Lung (tissue), 12 donors: ENCODE results near the gene STAT5A. TPM values are rescaled to one million over a fixed set of nuclear protein-coding genes. Genes with fewer than 3 reads are reported as not detected.
"Not testable (repeated sequence)": the region's sequence is repeated elsewhere in the genome, so short reads cannot be mapped to it uniquely, and the experiment has no call there.

ENCODE experiments used
- ATAC-seq: fragments of 200-7000 bp; cut with Tn5 transposase; one replicate; pipeline ENCODE4 v1.9.1; 2020; ENCODE audit warnings: moderate number of reproducible peaks; ENCODE audit not compliant: insufficient read depth, low FRiP score
- DNase-seq, 3 donors: peaks; one replicate each; pipeline ENCODE4 v3.0.0-alpha.2; 2013 to 2017
- H3K27ac ChIP-seq, 2 donors: one replicate each; pipeline ENCODE4 v1.5.1; 2013; ENCODE audit warnings: mild to moderate bottlenecking in 2 of 2, moderate library complexity in 2 of 2, control low read depth in 1 of 2, inconsistent platforms in 1 of 2, low read depth in 1 of 2, low read length in 1 of 2
- H3K27me3 ChIP-seq, 3 donors: one replicate each; pipeline ENCODE4 v1.5.1; 2013; ENCODE audit warnings: low read length in 2 of 3; ENCODE audit not compliant: control insufficient read depth in 3 of 3, insufficient read depth in 3 of 3
- H3K36me3 ChIP-seq, 4 donors: one replicate each; pipeline ENCODE4 v1.5.1; 2013; ENCODE audit warnings: low read length in 4 of 4, mild to moderate bottlenecking in 1 of 4, moderate library complexity in 1 of 4; ENCODE audit not compliant: control insufficient read depth in 4 of 4, insufficient read depth in 4 of 4
- H3K4me1 ChIP-seq, 5 donors: one replicate each; pipeline ENCODE4 v1.5.1; 2013; ENCODE audit warnings: low read length in 5 of 5, mild to moderate bottlenecking in 2 of 5, moderate library complexity in 1 of 5; ENCODE audit not compliant: control insufficient read depth in 5 of 5, insufficient read depth in 5 of 5
- H3K4me3 ChIP-seq: one replicate; pipeline ENCODE4 v1.5.1; 2013; ENCODE audit warnings: mild to moderate bottlenecking, control low read depth, moderate library complexity
- H3K9ac ChIP-seq, 2 donors: one replicate each; pipeline ENCODE4 v1.5.1; 2013; ENCODE audit warnings: low read length in 2 of 2, control low read depth in 1 of 2; ENCODE audit not compliant: insufficient read depth in 1 of 2
- H3K9me3 ChIP-seq, 4 donors: one replicate each; pipeline ENCODE4 v1.5.1; 2013; ENCODE audit warnings: low read length in 3 of 4, mild to moderate bottlenecking in 1 of 4, moderate library complexity in 1 of 4; ENCODE audit not compliant: control insufficient read depth in 4 of 4, insufficient read depth in 3 of 4
- WGBS, 2 donors: extraction: QIAGEN DNeasy Blood & Tissue Kit; methylation state at CpG; one replicate each; pipeline ENCODE4 v1.1.7; 2013; 5-methylcytosine and 5-hydroxymethylcytosine counted together
- polyA plus RNA-seq, 2 donors: library from polyadenylated mRNA; stranded (reverse); fragments of 200-250 nt; gene quantifications; one replicate each; pipeline ENCODE4 v1.2.1, GENCODE V29; 2013
- total RNA-seq, 2 donors: library from RNA; depleted of rRNA in 1 of 2; stranded (reverse); fragments of >200 nt in 1 of 2; gene quantifications; one replicate each; pipeline ENCODE4 v1.2.1, GENCODE V29; 2014 to 2021
- TF ChIP-seq, protein P1 (sequence below): IDR thresholded peaks from 2 replicates; pipeline ENCODE4 v1.5.1; 2012; ENCODE audit warnings: mild to moderate bottlenecking; ENCODE audit errors: control extremely low read depth, extremely low read depth
- donor health status: control.
- donor health status: control.
- donor health status: Bipolar disorder and iron deficiency.
- donor health status: healthy.
- donor health status: DM: yes; HTN: yes; CAD: no.

STAT5A gene
- total and polyA plus RNA-seq, 4 donors, result 16.4 to 52.0 (median 31.8) TPM

GRCh38 chr17:42253578-42253977 is 34.7 kb upstream of the STAT5A start:
- WGBS, 2 donors, result 96 to 97% methylated on average over 5 of the region's 5 CpGs
- ATAC-seq, result no peak
- peaks cover 0 to 20% (median 6%) of the 10 kb centered on the region in 5 donors for H3K4me1 ChIP-seq

GRCh38 chr17:42255445-42255844 is 32.9 kb upstream of the STAT5A start:
- TF ChIP-seq, protein P1, sequence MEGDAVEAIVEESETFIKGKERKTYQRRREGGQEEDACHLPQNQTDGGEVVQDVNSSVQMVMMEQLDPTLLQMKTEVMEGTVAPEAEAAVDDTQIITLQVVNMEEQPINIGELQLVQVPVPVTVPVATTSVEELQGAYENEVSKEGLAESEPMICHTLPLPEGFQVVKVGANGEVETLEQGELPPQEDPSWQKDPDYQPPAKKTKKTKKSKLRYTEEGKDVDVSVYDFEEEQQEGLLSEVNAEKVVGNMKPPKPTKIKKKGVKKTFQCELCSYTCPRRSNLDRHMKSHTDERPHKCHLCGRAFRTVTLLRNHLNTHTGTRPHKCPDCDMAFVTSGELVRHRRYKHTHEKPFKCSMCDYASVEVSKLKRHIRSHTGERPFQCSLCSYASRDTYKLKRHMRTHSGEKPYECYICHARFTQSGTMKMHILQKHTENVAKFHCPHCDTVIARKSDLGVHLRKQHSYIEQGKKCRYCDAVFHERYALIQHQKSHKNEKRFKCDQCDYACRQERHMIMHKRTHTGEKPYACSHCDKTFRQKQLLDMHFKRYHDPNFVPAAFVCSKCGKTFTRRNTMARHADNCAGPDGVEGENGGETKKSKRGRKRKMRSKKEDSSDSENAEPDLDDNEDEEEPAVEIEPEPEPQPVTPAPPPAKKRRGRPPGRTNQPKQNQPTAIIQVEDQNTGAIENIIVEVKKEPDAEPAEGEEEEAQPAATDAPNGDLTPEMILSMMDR, result no peak
- H3K27me3 ChIP-seq, result no peaks in the 10 kb centered on the region
- no peak overlapping the region for H3K27ac ChIP-seq
- no peaks in the 10 kb centered on the region for H3K9me3 ChIP-seq
- ATAC-seq (no peak), DNase-seq (no peak)
- peaks cover 0 to 9% (median 0%) of the 10 kb centered on the region in 5 donors for H3K4me1 ChIP-seq
- H3K9ac ChIP-seq, result no peak overlapping the region
- H3K36me3 ChIP-seq, result no peaks in the 10 kb centered on the region
- H3K4me3 ChIP-seq, result no peak overlapping the region
- 96 to 98% methylated on average over 8 of the region's 8 CpGs for WGBS, 2 donors

More at GRCh38 chr17:42253578-42253977, 34.7 kb upstream of the STAT5A start:
- Histone ChIP-seq H3K9me3 (no peaks in the 10 kb centered on the region), H3K27me3 (no peaks in the 10 kb centered on the region), H3K27ac (no peak overlapping the region), H3K36me3 (no peaks in the 10 kb centered on the region), H3K9ac (no peak overlapping the region), H3K4me3 (no peak overlapping the region)
- TF ChIP-seq, protein P1, result no peak
- DNase-seq, result no peak

DNA sequence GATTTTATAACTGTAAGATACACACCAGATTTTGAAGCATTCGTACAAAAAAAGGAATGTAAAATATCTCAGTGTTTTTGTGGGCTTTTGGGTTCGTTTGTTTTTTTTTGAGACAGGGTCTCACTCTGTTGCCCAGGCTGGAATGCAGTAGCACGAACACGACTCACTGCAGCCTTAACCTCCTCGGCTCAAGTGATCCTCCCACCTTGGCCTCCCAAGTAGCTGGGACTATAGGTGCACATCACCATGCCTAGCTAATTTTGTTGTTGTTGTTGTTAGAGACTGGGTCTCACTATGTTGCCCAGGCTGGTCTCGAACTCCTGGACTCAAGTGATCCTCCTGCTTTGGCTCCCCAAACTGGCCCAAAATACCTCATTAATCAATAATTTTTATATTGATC is 28.0 kb upstream of the STAT5A start:
- TF ChIP-seq, protein P1, result no peak
- no peak overlapping the region for H3K9ac ChIP-seq
- H3K27ac ChIP-seq, result no peak overlapping the region
- no peaks in the 10 kb centered on the region for H3K4me1 ChIP-seq
- H3K4me3 ChIP-seq, result no peak overlapping the region
- ATAC-seq (no peak), DNase-seq (no peak)
- H3K27me3 ChIP-seq, result no peaks in the 10 kb centered on the region
- no peaks in the 10 kb centered on the region for H3K9me3 ChIP-seq
- no peaks in the 10 kb centered on the region for H3K36me3 ChIP-seq
- 92 to 94% methylated on average over 6 of the region's 6 CpGs for WGBS, 2 donors

DNA sequence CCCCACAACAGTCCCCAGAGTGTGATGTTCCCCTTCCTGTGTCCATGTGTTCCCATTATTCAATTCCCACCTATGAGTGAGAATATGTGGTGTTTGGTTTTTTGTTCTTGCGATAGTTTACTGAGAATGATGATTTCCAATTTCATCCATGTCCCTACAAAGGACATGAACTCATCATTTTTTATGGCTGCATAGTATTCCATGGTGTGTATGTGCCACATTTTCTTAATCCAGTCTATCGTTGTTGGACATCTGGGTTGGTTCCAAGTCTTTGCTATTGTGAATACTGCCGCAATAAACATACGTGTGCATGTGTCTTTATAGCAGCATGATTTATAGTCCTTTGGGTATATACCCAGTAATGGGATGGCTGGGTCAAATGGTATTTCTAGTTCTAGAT is 23.9 kb upstream of the STAT5A start:
- H3K4me3 ChIP-seq, H3K9ac ChIP-seq, H3K4me1 ChIP-seq, ATAC-seq, DNase-seq, H3K27ac ChIP-seq, H3K9me3 ChIP-seq, H3K27me3 ChIP-seq, H3K36me3 ChIP-seq: not testable (repeated sequence)
- WGBS, 2 donors, result 79% methylated on average over 2 of the region's 4 CpGs; no CpG with 5 or more reads in 1 of the 2 donors
